Activated B cell treated with CpG ODN at 0.5 μM for 24 hours (primary cell): ENCODE results near the gene HDLBP. TPM values are rescaled to one million over a fixed set of nuclear protein-coding genes. Genes with fewer than 3 reads are reported as not detected.
"Not testable (repeated sequence)": the region's sequence is repeated elsewhere in the genome, so short reads cannot be mapped to it uniquely, and the experiment has no call there.

Experiments
- ATAC-seq: fragments of 200-7000 bp; cut with Tn5 transposase; one replicate; pipeline ENCODE4 v1.10.0; 2021; ENCODE audit warnings: low read depth, mild to moderate bottlenecking, moderate library complexity
- CTCF ChIA-PET: fragments of 350-600 bp; sonication (Branson Sonifier 250); formaldehyde crosslinking; loops from one replicate; lab custom pipeline; 2021; ENCODE audit warnings: antibody characterized with exemption; lab: Charles Lee
- POLR2A ChIA-PET: fragments of 350-600 bp; sonication (Branson Sonifier 250); formaldehyde crosslinking; loops from one replicate; lab custom pipeline; 2021; ENCODE audit warnings: antibody characterized with exemption; lab: Charles Lee
- DNase-seq: peaks from one replicate; pipeline ENCODE4 v3.0.0; 2022
- H3K27ac Mint-ChIP-seq: one replicate; pipeline ENCODE4 v1.8.0; 2020; ENCODE audit warnings: mixed read lengths
- H3K27me3 Mint-ChIP-seq: one replicate; pipeline ENCODE4 v1.8.0; 2021; ENCODE audit warnings: mixed read lengths
- H3K36me3 Mint-ChIP-seq: one replicate; pipeline ENCODE4 v1.8.0; 2021; ENCODE audit warnings: low read depth, mixed read lengths
- H3K4me1 Mint-ChIP-seq: one replicate; pipeline ENCODE4 v1.8.0; 2021; ENCODE audit warnings: mixed read lengths
- H3K4me3 Mint-ChIP-seq: one replicate; pipeline ENCODE4 v1.8.0; 2020; ENCODE audit warnings: mild to moderate bottlenecking, mixed read lengths
- H3K9me3 Mint-ChIP-seq: one replicate; pipeline ENCODE4 v1.8.0; 2020; ENCODE audit warnings: mixed read lengths
- CTCF ChIP-seq: fragments of 200-600 bp; IDR thresholded peaks from one replicate; pipeline ENCODE4 v1.8.0; 2022; ENCODE audit warnings: antibody characterized with exemption, mild to moderate bottlenecking
- intact Hi-C: fragments of 100-400 bp; cut with micrococcal nuclease; formaldehyde crosslinking; loops from one replicate; pipeline ENCODE4 v1.15.1; 2024
- total RNA-seq: library from RNA; stranded (reverse); gene quantifications from 2 replicates; pipeline ENCODE4 v1.2.3, GENCODE V29; 2022

The HDLBP gene
- total RNA-seq, 1 donor from 2014 or later = 168 TPM

- Mint-ChIP-seq H3K4me3 (no peak overlapping the region), H3K9me3 (peaks cover 4% of the 10 kb centered on the region), H3K27ac (no peak overlapping the region), H3K4me1 (peaks cover 13% of the 10 kb centered on the region), H3K36me3 (peaks cover 2% of the 10 kb centered on the region), H3K27me3 (no peaks in the 10 kb centered on the region)
- ChIA-PET POLR2A (no interaction called here), CTCF (no interaction called here)
- no peak for TF ChIP-seq CTCF
- intact Hi-C loops = loop anchor here (10.0 kb wide), 1 partner anchor 335 kb away; no protein-coding TSS in a partner anchor
- no peak for DNase-seq
- no peak for ATAC-seq
Observed at GRCh38 chr2:241279828-241280227, 35.6 kb downstream of the HDLBP start.

GRCh38 chr2:241279413-241279812, 36.1 kb downstream of the HDLBP start:
- no peak for DNase-seq
- CTCF ChIA-PET = no interaction called here
- H3K27me3 Mint-ChIP-seq = no peaks in the 10 kb centered on the region
- ATAC-seq = no peak
- H3K4me3 Mint-ChIP-seq = no peak overlapping the region
- peaks cover 13% of the 10 kb centered on the region for H3K4me1 Mint-ChIP-seq
- peaks cover 2% of the 10 kb centered on the region for H3K36me3 Mint-ChIP-seq
- no peak for TF ChIP-seq CTCF
- peaks cover 4% of the 10 kb centered on the region for H3K9me3 Mint-ChIP-seq
- intact Hi-C loops = loop anchor here (10.0 kb wide), 1 partner anchor 335 kb away; no protein-coding TSS in a partner anchor
- H3K27ac Mint-ChIP-seq = no peak overlapping the region
- POLR2A ChIA-PET = interaction anchor here (2.7 kb wide), 1 partner anchor 36 kb away, joined by 6 read pairs; the partner anchor contains the start of gene HDLBP

GRCh38 chr2:241278306-241278705, 37.2 kb downstream of the HDLBP start:
- H3K27ac Mint-ChIP-seq, H3K9me3 Mint-ChIP-seq, DNase-seq, H3K4me3 Mint-ChIP-seq, H3K36me3 Mint-ChIP-seq, CTCF ChIA-PET, H3K27me3 Mint-ChIP-seq, ATAC-seq: not testable (repeated sequence)
- POLR2A ChIA-PET = interaction anchor here (2.7 kb wide), 1 partner anchor 37 kb away, joined by 6 read pairs; the partner anchor contains the start of gene HDLBP
- peaks cover 19% of the 10 kb centered on the region for H3K4me1 Mint-ChIP-seq
- intact Hi-C loops = loop anchor here (10.0 kb wide), 1 partner anchor 336 kb away; no protein-coding TSS in a partner anchor

GRCh38 chr2:241275910-241276309, 39.6 kb downstream of the HDLBP start:
- H3K36me3 Mint-ChIP-seq = peaks cover 3% of the 10 kb centered on the region
- DNase-seq = no peak
- POLR2A ChIA-PET = no interaction called here
- H3K4me3 Mint-ChIP-seq = no peak overlapping the region
- no peaks in the 10 kb centered on the region for H3K27me3 Mint-ChIP-seq
- no peak for TF ChIP-seq CTCF
- no peak for ATAC-seq
- peaks cover 4% of the 10 kb centered on the region for H3K9me3 Mint-ChIP-seq
- no peak overlapping the region for H3K27ac Mint-ChIP-seq
- intact Hi-C loops = loop anchor here (10.0 kb wide), 1 partner anchor 339 kb away; no protein-coding TSS in a partner anchor
- CTCF ChIA-PET = no interaction called here
- H3K4me1 Mint-ChIP-seq = peaks cover 34% of the 10 kb centered on the region

GRCh38 chr2:241275504-241275903, 40.0 kb downstream of the HDLBP start:
- POLR2A ChIA-PET = no interaction called here
- no peak overlapping the region for H3K27ac Mint-ChIP-seq
- peaks cover 3% of the 10 kb centered on the region for H3K36me3 Mint-ChIP-seq
- CTCF ChIA-PET = no interaction called here
- H3K4me3 Mint-ChIP-seq = no peak overlapping the region
- H3K4me1 Mint-ChIP-seq = peaks cover 33% of the 10 kb centered on the region
- intact Hi-C loops = loop anchor here (10.0 kb wide), 1 partner anchor 339 kb away; no protein-coding TSS in a partner anchor
- no peak for DNase-seq
- TF ChIP-seq CTCF = no peak
- ATAC-seq = no peak
- H3K27me3 Mint-ChIP-seq = no peaks in the 10 kb centered on the region
- H3K9me3 Mint-ChIP-seq = peaks cover 4% of the 10 kb centered on the region

- ChIA-PET POLR2A (no interaction called here), CTCF (no interaction called here)
- no peak for DNase-seq
- intact Hi-C loops = loop anchor here (5.0 to 10.0 kb wide), 3 partner anchors 83 to 341 kb away; partner anchors contain the start of gene FARP2
- ATAC-seq = no peak
- peaks cover 4% of the 10 kb centered on the region for H3K9me3 Mint-ChIP-seq
- no peaks in the 10 kb centered on the region for H3K27me3 Mint-ChIP-seq
- H3K36me3 Mint-ChIP-seq = peaks cover 5% of the 10 kb centered on the region
- TF ChIP-seq CTCF = no peak
- no peak overlapping the region for H3K27ac Mint-ChIP-seq
- H3K4me3 Mint-ChIP-seq = no peak overlapping the region
- peaks cover 29% of the 10 kb centered on the region for H3K4me1 Mint-ChIP-seq
Observed at GRCh38 chr2:241274127-241274526, 41.3 kb downstream of the HDLBP start.
